Forelimb muscle (tissue), 1 donor: ENCODE measurements around the gene TNIP1. TPM values are rescaled to one million over a fixed set of nuclear protein-coding genes. Genes with fewer than 3 reads are reported as not detected.

Source experiments
- DNase-seq: peaks from one replicate; pipeline ENCODE4 v3.0.0-alpha.2; 2013; ENCODE audit warnings: low read depth
- polyA plus RNA-seq: library from polyadenylated mRNA; unstranded; fragments of 120-200 nt; gene quantifications from one replicate; pipeline ENCODE4 v1.2.1, GENCODE V29; 2013; ENCODE audit not compliant: insufficient read length

The TNIP1 gene
- polyA plus RNA-seq, 1 donor = 84.6 TPM

DNA sequence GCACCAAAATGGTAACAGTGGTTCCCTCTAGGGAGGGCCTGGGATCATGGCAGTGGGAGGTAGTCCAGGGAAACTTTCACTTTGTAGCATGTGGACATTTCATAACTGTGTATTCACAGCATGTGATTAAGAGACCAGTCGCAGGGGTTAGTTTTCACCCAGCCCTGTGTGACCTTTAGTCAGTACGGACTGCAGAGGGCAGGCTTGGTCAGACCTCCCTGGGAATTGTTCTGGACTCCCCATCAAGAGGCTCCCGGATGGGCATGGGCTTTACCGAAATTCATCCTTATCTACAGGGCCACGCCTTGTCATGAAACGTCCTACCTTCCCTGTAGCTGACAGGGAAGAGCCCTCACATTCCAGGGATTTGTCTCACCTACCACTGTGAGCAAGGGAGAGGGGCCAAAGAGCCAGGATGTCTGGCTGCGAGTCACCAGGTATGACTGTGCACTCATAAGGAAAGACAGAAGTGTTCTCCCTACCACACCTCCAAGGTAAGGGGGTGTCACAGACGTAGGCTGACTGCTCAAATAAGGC is 40.6 kb downstream of the TNIP1 start:
- no peak for DNase-seq

DNA sequence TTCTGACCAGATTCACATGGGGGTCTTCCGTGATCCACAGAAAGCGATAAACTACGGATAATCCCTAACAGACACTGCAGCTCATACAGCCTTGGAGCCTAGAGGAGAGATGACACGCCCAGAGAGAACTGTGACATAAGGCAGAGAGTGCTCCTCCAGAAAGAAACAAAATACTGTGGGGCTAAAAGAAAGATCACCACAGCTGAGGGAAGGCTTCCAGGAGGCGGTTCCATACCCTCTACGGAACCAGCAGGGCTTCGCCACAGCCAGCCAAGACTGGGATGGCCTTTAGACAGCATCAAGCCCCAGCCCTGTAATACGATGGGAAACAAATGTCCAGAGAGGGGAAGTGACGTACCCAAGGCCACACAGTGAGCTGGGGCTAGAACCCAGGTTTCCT is 41.2 kb downstream of the TNIP1 start:
- no peak for DNase-seq

GRCh38 chr5:151038801-151039238 is 42.0 kb downstream of the TNIP1 start:
- DNase-seq = no peak

DNA sequence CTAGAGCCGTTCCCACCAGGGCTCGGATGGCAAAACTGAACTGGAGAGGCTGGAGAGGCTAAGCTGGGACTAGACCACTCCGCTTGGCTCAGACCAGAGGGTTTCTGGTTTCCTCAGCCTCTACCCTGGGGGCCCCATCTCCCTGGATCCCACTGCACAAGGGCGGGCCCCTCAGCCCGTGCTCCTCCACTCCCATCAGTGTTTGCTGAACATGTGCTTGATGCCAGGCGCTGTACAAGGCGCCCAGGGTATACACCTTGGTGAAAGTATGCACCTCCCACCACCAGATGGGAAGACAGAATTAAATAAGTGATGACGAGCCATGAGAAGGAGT is 42.5 kb downstream of the TNIP1 start:
- no peak for DNase-seq

- DNase-seq = no peak
These were observed 43.0 kb downstream of the TNIP1 start for GRCh38 chr5:151037561-151038411.

DNA sequence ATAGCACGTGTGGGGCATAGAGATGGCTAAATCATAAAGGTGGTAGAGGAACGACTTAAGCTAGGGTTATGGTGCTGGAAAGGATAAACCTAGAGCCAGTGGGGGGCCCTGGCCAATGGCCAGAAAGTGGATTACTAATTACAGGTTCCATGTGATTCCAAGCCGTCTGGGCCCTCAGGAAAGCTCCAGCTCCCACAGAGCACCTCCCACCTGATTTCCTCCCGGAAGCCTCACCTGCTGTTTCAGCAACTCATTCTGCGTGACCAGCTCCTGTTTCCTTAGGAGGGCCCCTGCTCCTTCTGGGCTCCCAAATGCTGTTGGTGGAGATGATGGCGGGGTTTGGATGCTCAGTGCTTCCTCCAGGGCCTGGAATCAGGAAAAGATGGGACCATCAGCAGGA is 44.3 kb downstream of the TNIP1 start:
- DNase-seq = no peak

DNA sequence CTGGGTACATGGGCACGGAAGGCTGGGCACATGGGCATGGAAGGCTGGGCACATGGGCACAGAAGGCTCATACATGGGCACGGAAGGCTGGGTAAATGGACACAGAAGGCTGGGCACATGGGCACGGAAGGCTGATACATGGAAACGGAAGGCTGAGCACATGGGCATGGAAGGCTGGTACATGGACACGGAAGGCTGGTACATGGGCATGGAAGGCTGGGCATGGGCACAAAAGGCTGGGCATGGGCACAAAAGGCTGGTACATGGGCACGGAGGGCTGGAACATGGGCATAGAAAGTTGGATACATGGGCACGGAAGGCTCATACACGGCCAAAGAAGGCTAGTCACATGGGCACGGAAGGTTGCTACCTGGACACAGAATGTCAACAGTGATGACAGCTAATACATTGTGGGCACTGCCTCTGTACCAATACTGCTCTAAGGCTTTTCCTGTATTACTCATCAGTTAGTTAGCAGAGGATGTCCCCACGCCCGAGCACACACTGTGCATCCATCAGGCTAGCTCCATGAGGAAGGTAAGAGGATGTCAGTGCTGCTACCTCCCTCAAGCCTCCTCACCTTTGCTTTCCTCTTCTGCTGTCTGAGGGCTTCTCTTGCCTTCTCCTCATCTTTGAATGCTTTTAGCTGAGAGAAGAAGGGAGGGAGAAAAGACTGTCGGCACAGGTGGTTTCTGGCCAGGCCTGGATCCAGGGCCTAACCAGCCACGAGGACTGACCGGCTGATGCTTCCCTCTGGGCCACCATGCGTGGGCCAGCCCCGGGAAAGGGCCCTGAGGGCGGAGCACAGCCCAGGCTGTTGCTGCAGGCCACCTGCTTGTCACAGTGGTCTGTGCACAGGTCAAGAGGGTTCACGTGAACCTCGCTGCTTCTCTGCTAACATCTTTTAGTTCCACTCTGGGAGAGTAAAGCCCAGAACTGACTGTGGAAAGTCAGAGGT is 46.1 kb downstream of the TNIP1 start:
- DNase-seq = no peak

GRCh38 chr5:151033217-151033934 is 47.5 kb downstream of the TNIP1 start:
- DNase-seq = no peak

DNA sequence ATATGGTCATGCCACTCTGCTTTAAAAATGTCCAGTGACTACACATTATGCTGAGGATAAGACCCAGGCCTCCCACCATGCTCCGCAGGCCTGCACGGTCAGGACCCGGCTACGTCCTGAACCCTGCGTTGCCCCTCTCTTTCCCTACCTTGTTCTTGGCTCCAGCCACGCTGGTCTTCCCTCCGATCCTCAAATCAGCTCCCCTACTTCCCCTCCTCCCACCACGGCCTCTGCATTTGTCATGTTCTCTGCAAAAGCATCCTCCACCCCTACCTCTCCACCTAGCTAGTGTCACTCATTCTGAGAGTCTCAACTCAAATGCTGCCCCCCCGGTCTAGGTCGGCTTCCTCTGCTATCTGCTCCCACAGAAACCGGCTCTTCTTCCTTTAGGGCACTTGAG is 49.3 kb downstream of the TNIP1 start:
- no peak for DNase-seq

- DNase-seq = no peak
These were observed 50.5 kb downstream of the TNIP1 start for GRCh38 chr5:151030379-151030778.

- DNase-seq = no peak
These were observed 50.8 kb downstream of the TNIP1 start for GRCh38 chr5:151030056-151030336.

GRCh38 chr5:151029179-151030055 is 51.4 kb downstream of the TNIP1 start:
- DNase-seq = no peak

GRCh38 chr5:151028717-151029116 is 52.1 kb downstream of the TNIP1 start:
- no peak for DNase-seq

DNA sequence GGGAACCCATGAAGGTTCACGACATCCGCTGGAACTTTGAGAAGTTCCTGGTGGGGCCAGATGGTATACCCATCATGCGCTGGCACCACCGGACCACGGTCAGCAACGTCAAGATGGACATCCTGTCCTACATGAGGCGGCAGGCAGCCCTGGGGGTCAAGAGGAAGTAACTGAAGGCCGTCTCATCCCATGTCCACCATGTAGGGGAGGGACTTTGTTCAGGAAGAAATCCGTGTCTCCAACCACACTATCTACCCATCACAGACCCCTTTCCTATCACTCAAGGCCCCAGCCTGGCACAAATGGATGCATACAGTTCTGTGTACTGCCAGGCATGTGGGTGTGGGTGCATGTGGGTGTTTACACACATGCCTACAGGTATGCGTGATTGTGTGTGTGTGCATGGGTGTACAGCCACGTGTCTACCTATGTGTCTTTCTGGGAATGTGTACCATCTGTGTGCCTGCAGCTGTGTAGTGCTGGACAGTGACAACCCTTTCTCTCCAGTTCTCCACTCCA is 52.8 kb downstream of the TNIP1 start:
- no peak for DNase-seq

GRCh38 chr5:151026679-151027078 is 54.2 kb downstream of the TNIP1 start:
- DNase-seq = no peak

GRCh38 chr5:151026088-151026487 is 54.7 kb downstream of the TNIP1 start:
- DNase-seq = no peak

- no peak for DNase-seq
These were observed 55.6 kb downstream of the TNIP1 start for GRCh38 chr5:151025250-151025606.

DNA sequence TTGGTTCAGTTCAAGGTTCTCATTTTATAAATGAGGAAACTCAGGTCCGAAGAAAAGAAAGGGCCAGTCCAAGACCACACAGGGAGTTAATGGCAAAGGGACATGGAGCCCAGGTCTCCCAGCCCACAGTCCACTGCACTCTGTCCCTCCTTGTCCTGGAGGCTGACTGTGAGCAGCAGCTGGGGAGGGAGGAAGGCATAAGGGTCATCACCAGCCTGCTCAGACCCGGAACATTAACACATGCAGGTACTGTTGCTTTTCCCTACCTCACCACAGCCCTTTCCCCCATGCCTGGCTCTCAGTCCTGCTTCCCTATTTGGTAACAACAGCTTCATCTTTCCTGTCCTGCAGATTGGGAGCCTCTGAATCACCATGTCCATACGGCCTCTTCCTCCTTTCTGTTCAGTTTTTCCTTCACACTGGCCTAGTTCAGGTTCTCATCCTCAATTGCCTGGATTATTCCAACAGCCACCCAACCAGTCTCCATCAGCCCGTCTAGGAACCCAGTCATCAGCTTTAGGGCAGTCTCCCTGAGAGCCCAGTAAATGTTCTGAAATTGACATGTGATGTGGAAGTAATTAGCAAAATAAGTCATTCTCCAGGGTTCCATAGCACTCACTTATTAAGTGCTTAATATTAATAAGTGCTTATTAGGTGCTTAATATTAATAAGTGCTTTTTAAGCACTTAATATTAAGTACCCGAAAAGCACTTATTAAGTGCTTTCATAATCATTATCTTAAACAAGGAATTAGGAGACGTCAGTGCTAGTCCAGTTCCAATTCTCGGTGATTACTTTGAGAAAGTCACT is 56.2 kb downstream of the TNIP1 start:
- no peak for DNase-seq

GRCh38 chr5:151023651-151024050 is 57.2 kb downstream of the TNIP1 start:
- no peak for DNase-seq

DNA sequence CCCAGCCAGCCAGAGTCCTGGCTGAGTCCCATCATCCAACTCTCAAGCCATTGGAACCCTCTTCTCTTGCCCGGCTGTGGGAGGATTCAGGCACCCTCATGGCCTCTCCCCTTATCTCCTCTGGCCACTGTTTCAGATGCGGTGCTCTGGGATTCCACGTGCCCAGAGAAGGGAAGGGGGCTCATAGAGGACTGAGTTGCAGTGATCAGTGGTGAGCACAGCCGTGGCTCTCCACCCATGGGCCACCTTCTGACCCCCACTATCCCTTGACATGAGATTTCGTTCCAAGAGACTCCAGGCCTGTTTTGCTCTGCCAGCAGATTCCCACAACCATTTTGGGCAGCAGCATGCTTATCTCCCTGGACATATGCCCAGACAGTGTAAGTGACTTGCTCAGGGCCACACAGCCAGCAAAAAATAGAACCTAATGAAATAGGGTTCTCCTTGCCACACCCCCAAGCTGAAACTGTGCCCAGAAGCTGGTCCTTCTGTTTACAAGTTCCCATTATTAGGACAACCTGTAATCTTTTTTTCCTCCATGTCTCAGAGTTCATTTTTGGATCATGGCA is 57.7 kb downstream of the TNIP1 start:
- no peak for DNase-seq
